ENCODE data around the gene SYNDIG1.

DNA sequence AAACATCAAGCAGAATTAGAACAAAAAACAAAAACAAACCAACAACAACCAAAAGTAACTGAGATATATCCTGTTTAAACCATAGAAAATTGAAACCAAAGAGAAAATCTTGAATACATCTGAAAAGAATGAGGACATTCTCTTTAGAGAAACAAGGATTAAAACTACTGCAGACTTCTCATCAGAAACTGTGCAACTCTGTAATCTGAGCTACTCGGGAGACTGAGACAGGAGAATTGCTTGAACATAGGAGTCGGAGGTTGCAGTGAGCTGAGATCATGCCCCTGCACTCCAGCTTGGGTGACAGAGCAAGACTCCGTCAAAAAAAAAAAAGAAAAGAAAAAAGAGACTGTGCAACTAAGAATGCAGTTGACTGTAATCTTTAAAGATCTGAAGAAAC is 153.4 kb downstream of the SYNDIG1 start:
- TF ChIP-seq, protein P1, sequence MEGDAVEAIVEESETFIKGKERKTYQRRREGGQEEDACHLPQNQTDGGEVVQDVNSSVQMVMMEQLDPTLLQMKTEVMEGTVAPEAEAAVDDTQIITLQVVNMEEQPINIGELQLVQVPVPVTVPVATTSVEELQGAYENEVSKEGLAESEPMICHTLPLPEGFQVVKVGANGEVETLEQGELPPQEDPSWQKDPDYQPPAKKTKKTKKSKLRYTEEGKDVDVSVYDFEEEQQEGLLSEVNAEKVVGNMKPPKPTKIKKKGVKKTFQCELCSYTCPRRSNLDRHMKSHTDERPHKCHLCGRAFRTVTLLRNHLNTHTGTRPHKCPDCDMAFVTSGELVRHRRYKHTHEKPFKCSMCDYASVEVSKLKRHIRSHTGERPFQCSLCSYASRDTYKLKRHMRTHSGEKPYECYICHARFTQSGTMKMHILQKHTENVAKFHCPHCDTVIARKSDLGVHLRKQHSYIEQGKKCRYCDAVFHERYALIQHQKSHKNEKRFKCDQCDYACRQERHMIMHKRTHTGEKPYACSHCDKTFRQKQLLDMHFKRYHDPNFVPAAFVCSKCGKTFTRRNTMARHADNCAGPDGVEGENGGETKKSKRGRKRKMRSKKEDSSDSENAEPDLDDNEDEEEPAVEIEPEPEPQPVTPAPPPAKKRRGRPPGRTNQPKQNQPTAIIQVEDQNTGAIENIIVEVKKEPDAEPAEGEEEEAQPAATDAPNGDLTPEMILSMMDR (IDR thresholded peaks at IDR 0.05; ENCODE audit: insufficient read depth, low read depth, low read length), result no peak
- TF ChIP-seq EZH2 (IDR thresholded peaks at IDR 0.05; ENCODE audit: insufficient read depth, low read length), result no peak

Data from astrocyte (in vitro differentiated cells and primary cell).